Tongue (tissue), 2 donors: ENCODE measurements around the gene CYP4B1. TPM values are rescaled to one million over a fixed set of nuclear protein-coding genes. Genes with fewer than 3 reads are reported as not detected.
"Not testable (repeated sequence)": the region's sequence is repeated elsewhere in the genome, so short reads cannot be mapped to it uniquely, and the experiment has no call there.

ENCODE experiments used
- DNase-seq: peaks from one replicate; pipeline ENCODE4 v3.0.0-alpha.2; 2015
- total RNA-seq: library from RNA; depleted of rRNA; stranded (reverse); fragments of >200 nt; gene quantifications from one replicate; pipeline ENCODE4 v1.2.3, GENCODE V29; 2014

CYP4B1 gene
- total RNA-seq, 1 donor from 2014 or later: 0.72 TPM

DNA sequence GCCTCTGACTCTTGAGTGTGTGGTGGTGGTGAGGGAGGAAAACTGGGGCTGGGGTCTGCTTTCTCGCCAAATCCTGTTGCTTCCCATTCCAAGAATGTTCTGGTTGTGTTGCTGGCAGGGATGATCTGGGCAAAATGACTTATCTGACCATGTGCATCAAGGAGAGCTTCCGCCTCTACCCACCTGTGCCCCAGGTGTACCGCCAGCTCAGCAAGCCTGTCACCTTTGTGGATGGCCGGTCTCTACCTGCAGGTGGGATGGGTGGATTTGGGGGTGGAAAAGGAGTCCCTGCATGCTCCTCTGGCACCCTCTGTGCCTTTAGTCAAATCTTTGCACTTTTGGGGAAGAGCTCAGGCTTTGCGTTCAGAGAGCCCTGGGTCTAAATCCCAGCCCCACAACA is 18.1 kb downstream of the CYP4B1 start:
- no peak for DNase-seq

- DNase-seq: no peak
These were observed 19.0 kb downstream of the CYP4B1 start for GRCh38 chr1:46817814-46818213.

DNA sequence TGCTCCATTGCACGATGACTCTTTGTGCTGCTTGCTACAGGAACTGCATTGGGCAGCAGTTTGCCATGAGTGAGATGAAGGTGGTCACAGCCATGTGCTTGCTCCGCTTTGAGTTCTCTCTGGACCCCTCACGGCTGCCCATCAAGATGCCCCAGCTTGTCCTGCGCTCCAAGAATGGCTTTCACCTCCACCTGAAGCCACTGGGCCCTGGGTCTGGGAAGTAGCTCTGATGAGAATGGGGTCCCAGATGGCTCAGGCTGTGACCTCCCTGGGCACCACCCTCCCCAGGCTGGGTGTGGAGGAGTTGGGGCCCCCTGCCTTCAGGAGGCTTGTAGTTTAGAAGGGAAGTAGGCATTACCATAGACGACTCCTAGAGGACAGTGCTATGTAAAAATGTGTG is 19.7 kb downstream of the CYP4B1 start:
- DNase-seq: no peak

DNA sequence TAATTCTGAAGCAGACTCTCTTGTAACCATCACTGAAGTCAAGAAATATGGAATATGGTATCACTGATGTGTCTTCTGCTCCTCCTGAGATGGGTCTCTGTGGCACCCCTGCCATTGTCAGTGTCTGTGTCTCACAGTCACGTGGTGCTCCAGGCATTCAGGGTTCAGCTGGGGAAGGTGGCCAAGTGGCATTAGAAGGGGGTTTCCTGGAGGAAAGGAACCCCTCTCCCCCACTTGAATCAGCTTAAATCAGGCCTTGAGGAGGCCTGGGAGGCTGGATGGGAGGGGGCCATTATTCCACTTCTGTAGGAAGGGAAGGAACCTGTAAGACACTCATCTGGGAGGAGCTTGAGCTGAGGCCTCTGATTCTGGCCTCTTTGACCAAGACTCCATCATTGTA is 20.5 kb downstream of the CYP4B1 start:
- no peak for DNase-seq

DNA sequence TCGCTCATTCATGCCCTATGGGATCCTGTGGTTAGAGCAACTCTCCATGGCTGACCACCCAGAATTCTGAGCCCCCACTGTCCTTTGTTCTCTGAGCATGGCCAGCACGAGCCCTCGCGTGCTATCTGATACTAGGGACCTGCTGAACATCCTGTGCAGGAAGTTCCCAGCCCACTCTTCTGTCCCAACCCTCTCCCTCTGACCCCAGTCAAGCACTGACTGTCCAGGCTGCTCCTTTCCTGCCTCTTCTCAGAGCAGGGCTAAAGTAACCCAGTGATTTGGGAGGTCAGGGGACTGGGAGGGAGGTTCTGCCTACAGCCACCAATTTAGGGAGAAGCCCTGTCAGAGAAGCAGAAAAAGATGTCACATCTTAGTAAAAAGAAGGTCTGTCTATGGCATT is 21.2 kb downstream of the CYP4B1 start:
- DNase-seq: no peak

DNA sequence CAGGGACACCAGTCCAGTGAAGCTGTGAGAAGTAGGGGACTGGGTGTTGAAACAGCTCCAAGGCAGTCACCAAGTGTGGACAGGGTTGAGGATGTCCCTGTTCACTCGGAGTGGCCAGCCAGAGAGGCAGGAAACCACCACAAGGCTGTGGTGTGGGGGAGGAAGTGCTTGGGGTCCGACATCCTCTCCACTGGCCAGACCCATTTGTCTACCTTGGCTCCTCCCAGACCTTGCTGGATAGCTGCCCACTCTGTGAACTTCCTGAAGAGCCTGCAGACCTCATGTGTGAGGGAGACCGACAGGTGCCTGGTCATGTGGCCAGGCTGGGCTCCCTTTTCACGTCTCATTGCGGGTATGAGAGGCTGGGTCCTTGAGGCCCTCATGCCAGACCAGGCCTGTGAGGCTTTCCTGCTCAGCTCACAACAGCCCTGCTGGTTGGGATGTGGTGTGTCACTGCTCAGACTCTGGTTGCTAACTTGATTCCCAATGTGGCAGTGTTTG is 21.8 kb downstream of the CYP4B1 start:
- DNase-seq: no peak

GRCh38 chr1:46822248-46822826 is 23.5 kb downstream of the CYP4B1 start:
- DNase-seq: no peak

DNA sequence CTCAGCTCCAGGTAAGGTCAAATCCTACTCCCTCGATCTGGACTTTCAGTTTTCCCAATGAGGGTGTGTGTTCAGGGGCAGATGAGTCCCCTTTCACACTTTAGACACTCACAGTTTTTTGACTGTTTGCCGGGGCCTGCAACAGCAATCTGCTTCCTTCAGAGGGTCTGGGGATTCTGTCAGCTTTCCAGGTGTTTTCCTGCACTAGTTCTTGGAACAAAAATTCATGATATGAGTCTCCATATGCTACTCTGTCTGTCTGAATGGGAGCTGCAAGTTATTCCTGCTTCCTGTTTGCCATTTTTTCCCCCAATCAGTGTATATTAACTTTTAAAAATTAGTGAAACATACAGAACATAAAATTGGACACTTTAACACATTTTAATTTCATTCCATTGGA is 24.3 kb downstream of the CYP4B1 start:
- DNase-seq: no peak

DNA sequence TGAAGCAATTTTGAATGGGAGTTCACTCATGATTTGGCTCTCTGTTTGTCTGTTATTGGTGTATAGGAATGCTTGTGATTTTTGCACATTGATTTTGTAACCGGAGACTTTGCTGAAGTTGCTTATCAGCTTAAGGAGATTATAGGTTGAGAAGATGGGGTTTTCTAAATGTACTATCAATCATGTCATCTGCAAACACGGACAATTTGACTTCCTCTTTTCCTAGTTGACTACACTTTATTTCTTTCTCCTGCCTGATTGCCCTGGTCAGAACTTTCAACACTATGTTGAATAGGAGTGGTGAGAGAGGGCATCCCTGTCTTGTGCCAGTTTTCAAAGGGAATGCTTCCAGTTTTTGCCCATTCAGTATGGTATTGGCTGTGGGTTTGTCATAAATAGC is 28.0 kb downstream of the CYP4B1 start:
- not testable (repeated sequence) for DNase-seq

DNA sequence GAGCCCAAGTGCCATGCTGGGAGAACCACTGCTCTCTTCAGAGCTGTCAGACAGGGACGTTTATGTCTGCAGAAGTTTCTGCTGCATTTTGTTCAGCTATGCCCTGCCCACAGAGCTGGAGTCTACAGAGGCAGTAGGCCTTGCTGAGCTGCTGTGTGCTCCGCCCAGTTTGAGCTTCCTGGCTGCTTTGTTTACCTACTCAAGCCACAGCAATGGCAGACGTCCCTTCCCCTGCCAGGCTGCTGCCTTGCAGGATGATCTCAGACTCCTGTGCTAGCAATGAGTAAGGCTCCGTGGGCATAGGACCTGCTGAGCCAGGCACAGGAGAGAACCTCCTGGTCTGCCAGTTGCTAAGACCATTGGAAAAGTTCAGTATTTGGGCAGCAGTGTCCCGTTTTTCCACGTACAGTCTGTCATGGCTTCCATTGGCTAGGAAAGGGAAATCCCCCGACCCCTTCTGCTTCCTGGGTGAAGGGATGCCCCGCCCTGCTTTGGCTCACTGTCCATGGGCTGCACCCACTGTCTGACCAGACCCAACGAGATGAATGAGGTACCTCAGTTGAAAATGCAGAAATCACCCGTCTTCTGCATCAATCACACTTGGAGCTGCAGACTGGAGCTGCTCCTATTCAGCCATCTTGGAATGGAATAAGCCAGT is 31.9 kb downstream of the CYP4B1 start:
- DNase-seq: no peak

GRCh38 chr1:46835469-46835868 is 36.6 kb downstream of the CYP4B1 start:
- not testable (repeated sequence) for DNase-seq

GRCh38 chr1:46846386-46846785 is 47.5 kb downstream of the CYP4B1 start:
- not testable (repeated sequence) for DNase-seq

GRCh38 chr1:46857660-46858065 is 58.8 kb downstream of the CYP4B1 start:
- not testable (repeated sequence) for DNase-seq

DNA sequence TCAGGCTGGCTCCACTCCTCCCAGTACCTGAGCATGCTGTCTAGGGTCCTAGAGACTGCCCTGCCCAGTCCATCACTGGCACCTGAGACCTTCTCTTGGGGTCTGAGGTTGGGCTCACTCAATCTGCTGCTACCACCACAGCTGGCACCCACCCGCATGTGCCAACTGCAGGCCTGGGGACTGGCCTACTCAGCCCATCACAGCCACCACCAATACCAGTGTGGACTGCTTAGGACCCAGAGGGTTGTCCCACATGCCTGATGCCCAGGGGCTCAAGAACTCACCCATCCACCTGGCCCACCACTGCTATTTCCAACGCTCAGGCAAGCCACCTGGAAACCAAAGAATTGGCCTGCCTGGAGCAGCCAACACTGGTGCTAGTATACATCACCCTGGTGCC is 63.5 kb downstream of the CYP4B1 start:
- no peak for DNase-seq

Other genes with a start within 250 kb of the CYP4B1 start
- gene KNCN, start 247.4 kb upstream of the CYP4B1 start, total RNA-seq: not detected
- gene MKNK1, start 194.8 kb upstream of the CYP4B1 start, total RNA-seq: 40.8 TPM
- gene MOB3C, start 182.2 kb upstream of the CYP4B1 start, total RNA-seq: 19.8 TPM
- gene ATPAF1, start 130.7 kb upstream of the CYP4B1 start, total RNA-seq: 63.4 TPM
- not detected for gene TEX38, start 127.2 kb upstream of the CYP4B1 start, total RNA-seq
- 89.8 TPM for gene EFCAB14, start 79.9 kb upstream of the CYP4B1 start, total RNA-seq
- gene CYP4A11, start 142.4 kb downstream of the CYP4B1 start, total RNA-seq: not detected
- 3.0 TPM for gene CYP4X1, start 224.6 kb downstream of the CYP4B1 start, total RNA-seq